ENCODE measurements around the gene NTRK1.

The NTRK1 gene

DNA sequence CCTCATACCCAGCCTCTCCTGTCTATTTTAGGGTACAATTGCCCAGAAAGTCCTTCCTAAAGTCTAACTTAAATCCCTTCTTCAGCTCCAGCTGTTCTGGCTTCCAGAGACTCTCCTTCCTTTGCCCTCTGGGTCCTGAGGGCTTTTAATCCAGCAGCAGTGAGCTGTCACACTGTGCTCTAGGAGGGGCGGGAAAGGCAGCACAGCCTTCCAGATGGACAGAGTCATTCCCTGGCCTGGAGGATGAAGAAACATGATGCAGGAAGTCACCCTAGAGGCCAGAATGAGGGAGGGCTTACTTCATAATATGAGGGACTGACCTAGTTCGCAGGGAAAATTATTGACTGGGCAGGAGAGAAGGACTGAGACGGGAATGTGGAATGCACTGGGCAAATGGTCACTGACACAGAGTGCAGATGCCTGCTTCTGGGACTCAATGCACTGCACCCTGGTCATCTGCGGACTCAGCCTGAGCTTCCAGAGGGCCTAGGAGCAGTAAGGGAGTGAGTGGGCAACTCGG, 45.3 kb upstream of the NTRK1 start:
- Histone ChIP-seq H3K4me2 (ENCODE audit: low read length) (no peak overlapping the region), H3K4me3 (ENCODE audit: low read depth, low read length, poor library complexity, severe bottlenecking) (no peak overlapping the region), H3K27me3 (ENCODE audit: insufficient read depth, low read length) (no peaks in the 10 kb centered on the region), H3K9ac (ENCODE audit: low read length) (no peak overlapping the region), H4K20me1 (ENCODE audit: insufficient read depth, low read length) (no peaks in the 10 kb centered on the region), H3K27ac (ENCODE audit: low read depth, low read length, poor library complexity, severe bottlenecking) (no peak overlapping the region), H3K9me3 (ENCODE audit: low read length) (no peaks in the 10 kb centered on the region), H3K9me2 (ENCODE audit: low read depth, low read length) (no peaks in the 10 kb centered on the region), H3K36me3 (ENCODE audit: insufficient read depth, low read length) (no peaks in the 10 kb centered on the region), H2AFZ (ENCODE audit: low read length) (no peak overlapping the region), H3K79me2 (ENCODE audit: insufficient read depth, low read length) (no peaks in the 10 kb centered on the region), H3F3A (ENCODE audit: insufficient read depth, low read length) (no peaks in the 10 kb centered on the region), H3K4me1 (ENCODE audit: insufficient read depth, low read length, severe bottlenecking) (peaks cover 22% of the 10 kb centered on the region)
- TF ChIP-seq EZH2 (IDR thresholded peaks at IDR 0.05; ENCODE audit: borderline replicate concordance, low read length), result no peak
- TF ChIP-seq, protein P1, sequence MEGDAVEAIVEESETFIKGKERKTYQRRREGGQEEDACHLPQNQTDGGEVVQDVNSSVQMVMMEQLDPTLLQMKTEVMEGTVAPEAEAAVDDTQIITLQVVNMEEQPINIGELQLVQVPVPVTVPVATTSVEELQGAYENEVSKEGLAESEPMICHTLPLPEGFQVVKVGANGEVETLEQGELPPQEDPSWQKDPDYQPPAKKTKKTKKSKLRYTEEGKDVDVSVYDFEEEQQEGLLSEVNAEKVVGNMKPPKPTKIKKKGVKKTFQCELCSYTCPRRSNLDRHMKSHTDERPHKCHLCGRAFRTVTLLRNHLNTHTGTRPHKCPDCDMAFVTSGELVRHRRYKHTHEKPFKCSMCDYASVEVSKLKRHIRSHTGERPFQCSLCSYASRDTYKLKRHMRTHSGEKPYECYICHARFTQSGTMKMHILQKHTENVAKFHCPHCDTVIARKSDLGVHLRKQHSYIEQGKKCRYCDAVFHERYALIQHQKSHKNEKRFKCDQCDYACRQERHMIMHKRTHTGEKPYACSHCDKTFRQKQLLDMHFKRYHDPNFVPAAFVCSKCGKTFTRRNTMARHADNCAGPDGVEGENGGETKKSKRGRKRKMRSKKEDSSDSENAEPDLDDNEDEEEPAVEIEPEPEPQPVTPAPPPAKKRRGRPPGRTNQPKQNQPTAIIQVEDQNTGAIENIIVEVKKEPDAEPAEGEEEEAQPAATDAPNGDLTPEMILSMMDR (IDR thresholded peaks at IDR 0.05; ENCODE audit: low read length), result no peak

- Histone ChIP-seq H2AFZ (ENCODE audit: low read length) (no peak overlapping the region), H3K27ac (ENCODE audit: low read depth, low read length, poor library complexity, severe bottlenecking) (no peak overlapping the region), H3K27me3 (ENCODE audit: insufficient read depth, low read length) (no peaks in the 10 kb centered on the region), H3K4me3 (ENCODE audit: low read depth, low read length, poor library complexity, severe bottlenecking) (no peak overlapping the region), H3K9ac (ENCODE audit: low read length) (no peak overlapping the region; the same call in 1 of the 2 replicates), H3K4me1 (ENCODE audit: insufficient read depth, low read length, severe bottlenecking) (peaks cover 22% of the 10 kb centered on the region), H3K9me2 (ENCODE audit: low read depth, low read length) (no peaks in the 10 kb centered on the region), H4K20me1 (ENCODE audit: insufficient read depth, low read length) (no peaks in the 10 kb centered on the region), H3K79me2 (ENCODE audit: insufficient read depth, low read length) (no peaks in the 10 kb centered on the region), H3K4me2 (ENCODE audit: low read length) (peak overlapping the region; percentile 50), H3F3A (ENCODE audit: insufficient read depth, low read length) (no peaks in the 10 kb centered on the region), H3K36me3 (ENCODE audit: insufficient read depth, low read length) (no peaks in the 10 kb centered on the region), H3K9me3 (ENCODE audit: low read length) (no peaks in the 10 kb centered on the region)
- TF ChIP-seq, protein P1 (IDR thresholded peaks at IDR 0.05; ENCODE audit: low read length), result no peak
- no peak for TF ChIP-seq EZH2 (IDR thresholded peaks at IDR 0.05; ENCODE audit: borderline replicate concordance, low read length)
Measured at GRCh38 chr1:156815961-156816422, 44.7 kb upstream of the NTRK1 start.

- H3K4me2 ChIP-seq (ENCODE audit: low read length), result peak within 1 kb of the TSS; percentile 50
- no peaks in the 10 kb centered on the region for H3K36me3 ChIP-seq (ENCODE audit: insufficient read depth, low read length)
- no peaks in the 10 kb centered on the region for H3K9me3 ChIP-seq (ENCODE audit: low read length)
- H4K20me1 ChIP-seq (ENCODE audit: insufficient read depth, low read length), result no peaks in the 10 kb centered on the region
- H2AFZ ChIP-seq (ENCODE audit: low read length), result no peak within 1 kb of the TSS
- no peaks in the 10 kb centered on the region for H3K9me2 ChIP-seq (ENCODE audit: low read depth, low read length)
- H3K9ac ChIP-seq (ENCODE audit: low read length), result no peak within 1 kb of the TSS; the same call in 1 of the 2 replicates
- no peaks in the 10 kb centered on the region for H3F3A ChIP-seq (ENCODE audit: insufficient read depth, low read length)
- H3K79me2 ChIP-seq (ENCODE audit: insufficient read depth, low read length), result no peaks in the 10 kb centered on the region
- no peaks in the 10 kb centered on the region for H3K27me3 ChIP-seq (ENCODE audit: insufficient read depth, low read length)
- no peak within 1 kb of the TSS for H3K27ac ChIP-seq (ENCODE audit: low read depth, low read length, poor library complexity, severe bottlenecking)
- TF ChIP-seq EZH2 (IDR thresholded peaks at IDR 0.05; ENCODE audit: borderline replicate concordance, low read length), result no peak
- TF ChIP-seq, protein P1 (IDR thresholded peaks at IDR 0.05; ENCODE audit: low read length), result no peak
- peak within 1 kb of the TSS; percentile 36 for H3K4me3 ChIP-seq (ENCODE audit: low read depth, low read length, poor library complexity, severe bottlenecking)
- peaks cover 22% of the 10 kb centered on the region for H3K4me1 ChIP-seq (ENCODE audit: insufficient read depth, low read length, severe bottlenecking)
Measured at GRCh38 chr1:156816561-156817328, 43.9 kb upstream of the NTRK1 start, which contains the start of gene SH2D2A. Gene SH2D2A, minus strand, starts transcription at chr1:156816848. Its CDS starts 140 bp downstream, at chr1:156816708.
